Measurements from ENCODE around the gene AOPEP. TPM values are rescaled to one million over a fixed set of nuclear protein-coding genes. Genes with fewer than 3 reads are reported as not detected.

The AOPEP gene
- total and polyA plus RNA-seq, 2 of the 13 experiments (the other 11 are each of a cell fraction or from before 2014, with no cell fraction given), result 22.2 to 41.6 TPM

DNA sequence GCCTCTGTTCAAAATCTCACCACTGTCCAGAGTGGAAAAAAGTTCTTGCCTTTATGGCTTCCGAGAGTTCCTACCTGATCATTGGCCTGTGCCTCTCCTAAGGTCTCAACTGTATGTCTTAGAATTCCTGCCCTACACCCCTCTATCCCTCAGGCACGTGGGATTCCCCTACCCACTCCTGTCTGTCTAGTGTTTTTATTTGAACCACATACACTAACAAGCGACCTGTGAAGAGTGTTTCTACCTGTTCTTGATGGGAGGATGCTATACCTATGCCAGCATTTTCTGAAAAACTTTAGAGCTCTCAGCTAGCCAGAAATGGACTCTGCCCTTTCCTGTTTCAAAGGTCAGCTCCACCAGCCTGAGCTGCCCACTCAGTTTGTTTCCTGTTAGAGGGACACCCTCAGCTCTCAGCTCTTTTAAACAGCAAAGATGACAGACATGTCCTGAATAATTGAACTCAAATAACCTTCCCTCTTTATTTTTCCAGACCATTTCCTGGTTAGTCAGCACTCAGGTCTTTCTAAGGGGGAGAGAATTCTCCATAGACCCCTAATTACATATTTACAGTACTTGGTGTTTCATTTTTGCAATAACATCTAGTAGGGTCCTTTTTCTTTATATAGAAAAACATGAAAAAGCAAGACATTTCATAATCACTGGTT, 214.8 kb downstream of the AOPEP start (continued):
- no peak for TF ChIP-seq SRSF4 (IDR thresholded peaks at IDR 0.05; ENCODE audit: low read depth, low read length, poor library complexity, severe bottlenecking)
- peak; percentile 73; the same call in 1 of the 2 replicates for TF ChIP-seq ZNF549 (CRISPR knock-in tag; IDR thresholded peaks at IDR 0.05)
- TF ChIP-seq CREBL2 (CRISPR knock-in tag; IDR thresholded peaks at IDR 0.05; ENCODE audit: borderline replicate concordance), result no peak
- TF ChIP-seq GFI1 (CRISPR knock-in tag; IDR thresholded peaks at IDR 0.05; ENCODE audit: borderline replicate concordance), result peak; percentile 73
- TF ChIP-seq SNRNP70 (IDR thresholded peaks at IDR 0.05; ENCODE audit: low read depth, low read length), result no peak
- no peak for TF ChIP-seq GATAD1 (CRISPR knock-in tag; IDR thresholded peaks at IDR 0.05)
- TF ChIP-seq IRF9 (CRISPR knock-in tag; IDR thresholded peaks at IDR 0.05; ENCODE audit: borderline replicate concordance), result no peak
- no peak for TF ChIP-seq HMG20B (CRISPR knock-in tag; conservative IDR thresholded peaks at IDR 0.05)
- 0 out of 2 replicates have a peak, but pooled peaks have one; percentile 56 for TF ChIP-seq ZNF564 (CRISPR knock-in tag; IDR thresholded peaks at IDR 0.05)
- TF ChIP-seq EZH2 (conservative IDR thresholded peaks at IDR 0.05; ENCODE audit: low read depth, low read length), result no peak
- TF ChIP-seq ETV6 (CRISPR knock-in tag; conservative IDR thresholded peaks at IDR 0.05), result no peak
- TF ChIP-seq, protein P1, sequence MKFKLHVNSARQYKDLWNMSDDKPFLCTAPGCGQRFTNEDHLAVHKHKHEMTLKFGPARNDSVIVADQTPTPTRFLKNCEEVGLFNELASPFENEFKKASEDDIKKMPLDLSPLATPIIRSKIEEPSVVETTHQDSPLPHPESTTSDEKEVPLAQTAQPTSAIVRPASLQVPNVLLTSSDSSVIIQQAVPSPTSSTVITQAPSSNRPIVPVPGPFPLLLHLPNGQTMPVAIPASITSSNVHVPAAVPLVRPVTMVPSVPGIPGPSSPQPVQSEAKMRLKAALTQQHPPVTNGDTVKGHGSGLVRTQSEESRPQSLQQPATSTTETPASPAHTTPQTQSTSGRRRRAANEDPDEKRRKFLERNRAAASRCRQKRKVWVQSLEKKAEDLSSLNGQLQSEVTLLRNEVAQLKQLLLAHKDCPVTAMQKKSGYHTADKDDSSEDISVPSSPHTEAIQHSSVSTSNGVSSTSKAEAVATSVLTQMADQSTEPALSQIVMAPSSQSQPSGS (CRISPR knock-in tag; IDR thresholded peaks at IDR 0.05), result 0 out of 2 replicates have a peak, but pooled peaks have one; percentile 40
- TF ChIP-seq PHF21A (CRISPR knock-in tag; IDR thresholded peaks at IDR 0.05), result peak; percentile 85
- peak; percentile 71 for TF ChIP-seq KDM6A (CRISPR knock-in tag; IDR thresholded peaks at IDR 0.05; ENCODE audit: low read depth)
- TF ChIP-seq ZFAT (CRISPR knock-in tag; conservative IDR thresholded peaks at IDR 0.05), result no peak
- TF ChIP-seq CREM (IDR thresholded peaks at IDR 0.05), result peak; percentile 73
- no peak for TF ChIP-seq CREM (CRISPR knock-in tag; IDR thresholded peaks at IDR 0.05)
- no peak for TF ChIP-seq LCORL (IDR thresholded peaks at IDR 0.05)
- peak; percentile 94 for TF ChIP-seq LCORL (CRISPR knock-in tag; IDR thresholded peaks at IDR 0.05)
- TF ChIP-seq, protein P2, sequence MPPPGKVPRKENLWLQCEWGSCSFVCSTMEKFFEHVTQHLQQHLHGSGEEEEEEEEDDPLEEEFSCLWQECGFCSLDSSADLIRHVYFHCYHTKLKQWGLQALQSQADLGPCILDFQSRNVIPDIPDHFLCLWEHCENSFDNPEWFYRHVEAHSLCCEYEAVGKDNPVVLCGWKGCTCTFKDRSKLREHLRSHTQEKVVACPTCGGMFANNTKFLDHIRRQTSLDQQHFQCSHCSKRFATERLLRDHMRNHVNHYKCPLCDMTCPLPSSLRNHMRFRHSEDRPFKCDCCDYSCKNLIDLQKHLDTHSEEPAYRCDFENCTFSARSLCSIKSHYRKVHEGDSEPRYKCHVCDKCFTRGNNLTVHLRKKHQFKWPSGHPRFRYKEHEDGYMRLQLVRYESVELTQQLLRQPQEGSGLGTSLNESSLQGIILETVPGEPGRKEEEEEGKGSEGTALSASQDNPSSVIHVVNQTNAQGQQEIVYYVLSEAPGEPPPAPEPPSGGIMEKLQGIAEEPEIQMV (CRISPR knock-in tag; IDR thresholded peaks at IDR 0.05; ENCODE audit: low read depth), result no peak
- TF ChIP-seq AGO1 (IDR thresholded peaks at IDR 0.05; ENCODE audit: low read depth, low read length, poor library complexity, severe bottlenecking), result no peak
- TF ChIP-seq SMAD3 (CRISPR knock-in tag; IDR thresholded peaks at IDR 0.05), result peak; percentile 42; the same call in 1 of the 2 replicates
